Measurements from ENCODE around the gene CTU2.

The CTU2 gene

GRCh38 chr16:88697831-88698615 lies 8.3 kb upstream of the CTU2 start:
- DNase-seq, result no peak

DNA sequence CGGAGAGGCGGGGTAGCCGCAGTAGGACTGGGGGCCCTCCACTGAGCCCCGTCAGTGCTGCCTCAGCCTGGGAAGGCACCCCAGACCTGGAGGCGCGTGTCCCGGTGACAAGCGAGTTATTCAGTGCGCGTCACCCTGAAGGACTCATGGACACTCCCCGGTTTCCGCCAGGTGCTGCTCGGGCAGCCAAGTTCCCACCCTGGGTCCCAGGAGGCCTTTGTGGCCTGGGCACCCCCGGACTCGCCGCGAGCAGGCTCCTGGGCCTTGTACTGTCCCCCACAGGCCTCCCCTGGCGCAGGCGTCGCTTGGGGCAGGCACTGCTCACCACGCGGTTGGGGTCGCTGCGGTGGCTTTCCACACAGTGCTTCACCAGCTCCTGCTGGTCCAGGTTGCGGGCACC lies 7.7 kb upstream of the CTU2 start:
- no peak for DNase-seq

DNA sequence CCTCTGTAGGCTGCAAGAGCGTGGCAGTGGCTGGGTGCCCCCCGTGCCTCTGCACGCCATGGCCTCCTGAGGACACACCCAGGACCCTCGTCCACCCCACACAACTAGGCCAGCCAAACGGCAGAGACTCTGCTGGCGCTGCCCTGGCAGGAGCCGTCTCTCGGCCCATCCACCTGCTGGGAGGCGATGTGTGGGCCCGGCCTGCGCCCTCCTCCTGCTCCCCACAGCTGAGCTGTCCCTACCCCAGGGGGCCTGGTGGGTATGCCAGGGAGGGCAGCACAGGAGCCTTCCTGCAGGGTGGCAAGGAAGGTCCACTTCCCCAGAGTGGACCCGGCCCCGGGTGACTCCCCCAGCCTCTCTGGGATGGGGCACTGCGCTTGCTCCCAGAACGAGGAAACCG lies 7.1 kb upstream of the CTU2 start:
- no peak for DNase-seq

DNA sequence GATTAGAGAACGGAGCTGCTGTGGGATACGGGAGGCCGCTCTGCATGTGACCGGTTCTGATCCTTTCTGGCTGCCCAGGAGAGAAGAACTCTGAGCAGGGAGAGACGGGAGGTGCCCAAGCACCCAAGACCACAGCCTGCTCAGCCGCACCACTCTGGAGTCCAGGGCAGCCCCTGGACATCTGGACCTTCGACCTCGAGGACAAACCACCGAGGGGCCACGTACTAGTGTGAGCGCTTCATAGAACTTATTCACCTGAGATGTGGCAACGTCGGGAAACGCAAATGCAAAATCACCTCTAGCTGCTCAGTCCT lies 6.0 kb upstream of the CTU2 start:
- no peak for DNase-seq

- no peak for DNase-seq
Observed at GRCh38 chr16:88700636-88701482, 5.4 kb upstream of the CTU2 start.

DNA sequence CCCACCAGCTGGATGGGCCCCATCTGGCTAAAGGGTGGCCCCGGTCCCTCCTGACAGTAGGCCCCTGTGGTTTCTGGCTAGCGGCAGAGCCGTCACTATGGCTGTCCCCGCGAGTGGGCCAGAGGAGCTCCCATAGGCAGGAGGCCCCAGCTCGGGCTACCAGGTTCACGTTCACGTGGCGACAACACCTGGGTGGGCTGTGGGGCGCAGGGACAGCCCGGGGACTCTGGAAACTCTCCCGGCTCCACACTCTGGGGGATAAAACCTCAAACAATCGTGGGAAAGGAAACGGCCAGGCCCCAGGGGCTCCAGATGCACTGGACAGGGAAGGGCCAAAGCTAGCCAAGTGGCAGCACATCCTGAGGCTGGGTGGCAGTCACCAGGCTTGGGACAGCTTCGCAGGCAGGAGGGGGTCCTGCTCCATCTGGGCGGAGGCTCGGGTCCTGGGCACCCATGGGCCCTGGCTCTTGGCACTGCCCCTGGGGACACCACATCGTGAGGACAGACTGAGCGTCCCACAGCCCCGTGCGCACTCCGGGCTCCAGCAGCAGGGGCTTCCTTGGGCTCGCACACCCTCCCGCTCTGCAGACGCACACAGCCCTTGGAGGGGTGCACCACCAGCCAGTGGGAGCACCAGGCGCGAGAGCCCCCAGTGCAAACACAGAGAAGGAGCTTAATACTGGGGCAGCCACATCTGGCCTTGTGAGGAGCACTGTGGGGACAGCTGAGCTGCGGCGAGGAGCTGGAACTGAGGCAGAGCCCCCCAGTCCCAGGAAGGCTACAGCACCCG lies 4.5 kb upstream of the CTU2 start:
- DNase-seq, result no peak

- DNase-seq, result no peak
Observed at GRCh38 chr16:88702371-88703210, 3.7 kb upstream of the CTU2 start.

- no peak for DNase-seq
Observed at GRCh38 chr16:88703486-88704309, 2.6 kb upstream of the CTU2 start.

- no peak for DNase-seq
Observed at GRCh38 chr16:88705076-88705684, 1.1 kb upstream of the CTU2 start.

- DNase-seq, result no peak
Observed at GRCh38 chr16:88705801-88706228, 488 bp upstream of the CTU2 start.

DNA sequence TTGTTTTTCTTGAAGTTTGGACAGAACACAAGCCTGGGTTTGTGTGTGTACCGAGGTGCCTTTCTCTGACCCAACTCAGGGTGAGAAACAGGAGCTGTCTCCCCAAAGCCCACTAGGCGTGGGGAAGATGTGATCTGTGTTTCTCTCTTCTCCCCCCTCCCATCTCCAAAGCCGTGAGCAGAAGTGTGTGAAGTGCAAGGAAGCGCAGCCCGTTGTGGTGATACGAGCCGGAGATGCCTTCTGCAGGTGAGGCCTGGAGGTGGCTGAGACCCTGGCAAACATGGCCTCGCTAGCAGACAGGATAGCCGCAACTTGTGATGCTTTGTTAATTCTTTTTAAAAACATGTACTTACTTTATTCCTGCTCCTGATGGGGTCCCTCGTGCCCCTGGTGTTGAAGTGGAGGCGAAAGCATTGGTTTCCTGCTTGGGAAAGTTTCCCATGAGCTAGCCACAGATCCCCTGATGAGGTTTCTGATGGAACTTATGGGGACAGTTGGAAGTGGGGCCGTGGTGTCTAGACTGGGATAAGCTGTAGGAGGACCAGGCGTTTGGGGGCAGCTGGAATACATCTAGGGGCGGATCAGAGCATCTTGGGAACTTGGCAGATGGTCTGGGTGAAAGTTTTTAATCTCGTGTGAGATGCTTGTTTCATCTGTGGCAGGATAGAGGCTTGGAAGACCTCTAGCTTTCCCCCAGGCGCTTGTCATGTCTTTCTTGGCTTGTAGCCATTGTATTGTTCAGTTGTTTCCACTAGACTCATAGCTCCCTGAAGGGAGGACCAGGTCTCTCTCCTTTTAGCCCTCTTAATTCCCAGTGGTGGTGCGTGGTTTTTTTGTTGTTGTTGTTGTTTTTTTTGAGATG lies 893 bp downstream of the CTU2 start:
- DNase-seq, result no peak

DNA sequence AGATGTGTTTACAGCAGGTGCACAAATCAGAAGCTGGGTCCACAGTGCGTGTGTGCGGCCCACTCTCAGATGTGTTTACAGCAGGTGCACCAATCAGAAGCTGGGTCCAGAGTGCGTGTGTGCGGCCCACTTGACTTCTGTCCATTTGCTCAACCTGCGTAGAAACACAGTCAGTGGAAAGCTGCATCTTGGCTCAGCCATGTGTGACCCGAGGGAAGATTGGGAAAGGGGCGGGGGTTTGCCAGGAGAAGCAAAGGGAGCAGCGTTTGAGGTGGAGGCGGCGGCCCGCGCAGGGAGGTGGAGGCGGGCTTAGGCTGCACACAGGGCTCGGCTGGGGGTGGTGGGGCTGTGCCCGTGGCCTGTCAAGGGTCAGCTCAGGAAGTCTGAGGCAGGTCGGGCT lies 4.3 kb downstream of the CTU2 start:
- DNase-seq, result no peak

DNA sequence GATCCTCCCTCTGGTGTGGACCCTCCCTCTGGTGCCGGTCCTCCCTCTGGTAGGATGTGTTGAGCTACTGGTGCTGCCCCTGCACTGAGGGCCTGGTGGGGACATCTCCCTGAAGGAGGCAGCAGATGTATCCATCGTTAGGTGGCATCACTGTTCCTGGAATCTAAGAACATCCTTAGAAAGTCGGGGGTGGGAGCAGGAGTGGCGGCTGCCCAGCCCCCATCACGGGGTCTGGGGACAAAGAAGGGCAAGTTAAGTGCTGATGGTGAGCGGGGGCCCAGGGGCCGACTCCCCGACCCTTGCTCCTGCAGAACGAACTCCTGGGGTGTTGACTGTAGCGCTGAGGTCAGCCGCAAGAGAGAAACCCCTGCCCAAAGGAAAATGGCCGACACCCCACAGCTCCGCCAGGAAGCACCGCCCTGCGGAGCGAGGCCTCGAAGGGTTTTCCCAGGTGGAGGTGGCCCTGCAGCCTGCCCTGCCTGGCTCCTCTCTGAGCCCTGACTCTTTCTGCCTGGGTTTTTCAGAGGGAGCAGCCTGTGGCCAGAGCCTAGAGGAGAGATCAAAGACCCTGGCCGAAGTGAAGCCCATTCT lies 5.5 kb downstream of the CTU2 start:
- no peak for DNase-seq

DNA sequence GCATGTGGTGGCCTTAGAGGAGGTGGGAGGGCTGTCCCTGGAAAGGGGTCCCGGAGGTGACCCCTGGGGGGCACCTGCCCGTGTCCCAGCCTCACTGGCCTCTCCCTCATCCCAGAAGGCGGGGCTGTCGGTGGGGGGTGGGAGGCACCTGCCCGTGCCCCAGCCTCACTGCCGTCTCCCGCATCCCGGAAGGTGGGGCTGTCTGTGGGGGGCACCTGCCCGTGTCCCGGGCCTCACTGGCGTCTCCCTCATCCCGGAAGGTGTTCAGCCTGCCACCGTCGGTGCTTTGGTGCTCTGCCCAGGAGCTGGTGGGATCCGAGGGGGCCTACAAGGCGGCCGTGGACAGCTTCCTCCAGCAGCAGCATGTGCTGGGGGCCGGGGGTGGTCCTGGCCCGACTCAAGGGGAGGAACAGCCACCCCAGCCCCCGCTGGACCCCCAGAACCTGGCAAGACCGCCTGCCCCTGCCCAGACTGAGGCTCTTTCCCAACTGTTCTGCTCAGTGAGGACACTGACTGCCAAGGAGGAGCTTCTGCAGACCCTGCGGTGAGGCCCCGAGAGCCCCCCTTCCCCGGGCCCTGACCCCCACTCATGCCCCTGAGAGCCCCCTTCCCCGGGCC lies 6.2 kb downstream of the CTU2 start:
- no peak for DNase-seq

DNA sequence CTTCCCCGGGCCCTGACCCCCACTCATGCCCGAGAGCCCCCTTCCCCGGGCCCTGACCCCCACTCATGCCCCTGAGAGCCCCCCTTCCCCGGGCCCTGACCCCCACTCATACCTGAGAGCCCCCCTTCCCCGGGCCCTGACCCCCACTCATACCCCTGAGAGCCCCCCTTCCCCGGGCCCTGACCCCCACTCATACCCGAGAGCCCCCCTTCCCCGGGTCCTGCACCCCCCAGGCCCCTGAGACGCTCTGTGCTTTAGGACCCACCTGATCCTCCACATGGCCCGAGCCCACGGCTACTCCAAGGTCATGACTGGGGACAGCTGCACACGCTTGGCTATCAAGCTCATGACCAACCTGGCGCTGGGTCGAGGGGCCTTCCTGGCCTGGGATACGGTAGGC lies 6.8 kb downstream of the CTU2 start:
- no peak for DNase-seq

- DNase-seq, result no peak
Observed at GRCh38 chr16:88713568-88714419, 7.5 kb downstream of the CTU2 start.

GRCh38 chr16:88714420-88715302 lies 8.4 kb downstream of the CTU2 start:
- no peak for DNase-seq

All from cortex of kidney (tissue), 1 donor.